Activated T-helper 2 cell treated with anti-CD3 and anti-CD28 coated beads, Interferon-gamma antibody, Interleukin-2, Interleukin-4, amounts not matched to agents 10 μg/mL and 5 μg/mL and 100 μg/mL, durations not matched to agents 14 hours and 24 hours and 36 hours (primary cell): ENCODE measurements around the gene FYN. TPM values are rescaled to one million over a fixed set of nuclear protein-coding genes. Genes with fewer than 3 reads are reported as not detected.

Source experiments
- DNase-seq: peaks from one replicate; pipeline ENCODE4 v3.0.0; 2021; ENCODE audit warnings: low spot score
- H3K27ac Mint-ChIP-seq: one replicate; pipeline ENCODE4 v1.8.0; 2021; ENCODE audit warnings: mixed read lengths
- H3K27me3 Mint-ChIP-seq: one replicate; pipeline ENCODE4 v1.8.0; 2021; ENCODE audit warnings: low read depth, mixed read lengths
- H3K36me3 Mint-ChIP-seq: one replicate; pipeline ENCODE4 v1.8.0; 2021; ENCODE audit warnings: low read depth, mixed read lengths
- H3K4me1 Mint-ChIP-seq: one replicate; pipeline ENCODE4 v1.8.0; 2021; ENCODE audit warnings: low read depth, mixed read lengths
- H3K4me3 Mint-ChIP-seq: one replicate; pipeline ENCODE4 v1.8.0; 2021; ENCODE audit warnings: low read depth, mild to moderate bottlenecking, moderate library complexity, mixed read lengths
- H3K9me3 Mint-ChIP-seq: one replicate; pipeline ENCODE4 v1.8.0; 2021; ENCODE audit warnings: mixed read lengths
- intact Hi-C: fragments of 100-400 bp; cut with micrococcal nuclease; formaldehyde crosslinking; loops from one replicate; pipeline ENCODE4 v1.15.1; 2023
- total RNA-seq: library from RNA; stranded (reverse); gene quantifications from 2 replicates; pipeline ENCODE4 v1.2.3, GENCODE V29; 2022

The FYN gene
- total RNA-seq, 1 donor from 2014 or later = 359 TPM

- H3K27ac Mint-ChIP-seq = no peak overlapping the region
- no peak overlapping the region for H3K4me3 Mint-ChIP-seq
- intact Hi-C loops = no loop called here
- H3K4me1 Mint-ChIP-seq = no peaks in the 10 kb centered on the region
- H3K9me3 Mint-ChIP-seq = peaks cover 9% of the 10 kb centered on the region
- DNase-seq = no peak
- H3K27me3 Mint-ChIP-seq = peaks cover 14% of the 10 kb centered on the region
- no peaks in the 10 kb centered on the region for H3K36me3 Mint-ChIP-seq
These were observed 240.6 kb downstream of the FYN start for GRCh38 chr6:111632468-111633247.

- Mint-ChIP-seq H3K36me3 (no peaks in the 10 kb centered on the region), H3K4me3 (no peak overlapping the region), H3K27ac (no peak overlapping the region), H3K4me1 (no peaks in the 10 kb centered on the region), H3K27me3 (peaks cover 12% of the 10 kb centered on the region), H3K9me3 (peaks cover 9% of the 10 kb centered on the region)
- intact Hi-C loops = no loop called here
- no peak for DNase-seq
These were observed 241.3 kb downstream of the FYN start for GRCh38 chr6:111631903-111632460.

- no peak overlapping the region for H3K27ac Mint-ChIP-seq
These were observed 242.2 kb downstream of the FYN start for GRCh38 chr6:111631018-111631417.

GRCh38 chr6:111628142-111628850 is 245.0 kb downstream of the FYN start:
- no peak overlapping the region for H3K4me3 Mint-ChIP-seq
- DNase-seq = no peak
- H3K36me3 Mint-ChIP-seq = no peaks in the 10 kb centered on the region
- peaks cover 9% of the 10 kb centered on the region for H3K9me3 Mint-ChIP-seq
- intact Hi-C loops = no loop called here
- no peaks in the 10 kb centered on the region for H3K4me1 Mint-ChIP-seq
- peaks cover 10% of the 10 kb centered on the region for H3K27me3 Mint-ChIP-seq
- H3K27ac Mint-ChIP-seq = no peak overlapping the region

More at GRCh38 chr6:111631018-111631417, 242.2 kb downstream of the FYN start:
- Mint-ChIP-seq H3K36me3 (no peaks in the 10 kb centered on the region), H3K4me3 (no peak overlapping the region), H3K9me3 (peaks cover 9% of the 10 kb centered on the region), H3K4me1 (no peaks in the 10 kb centered on the region), H3K27me3 (peaks cover 12% of the 10 kb centered on the region)
- intact Hi-C loops = no loop called here
- no peak for DNase-seq

- Mint-ChIP-seq H3K27me3 (peaks cover 10% of the 10 kb centered on the region), H3K4me3 (no peak overlapping the region), H3K27ac (no peak overlapping the region), H3K4me1 (no peaks in the 10 kb centered on the region), H3K36me3 (no peaks in the 10 kb centered on the region), H3K9me3 (peaks cover 9% of the 10 kb centered on the region)
- no peak for DNase-seq
- intact Hi-C loops = no loop called here
These were observed 246.8 kb downstream of the FYN start for GRCh38 chr6:111626441-111626840.

- Mint-ChIP-seq H3K36me3 (no peaks in the 10 kb centered on the region), H3K9me3 (peaks cover 9% of the 10 kb centered on the region), H3K4me1 (no peaks in the 10 kb centered on the region), H3K4me3 (no peak overlapping the region), H3K27ac (no peak overlapping the region), H3K27me3 (peaks cover 10% of the 10 kb centered on the region)
- no peak for DNase-seq
- intact Hi-C loops = no loop called here
These were observed 247.5 kb downstream of the FYN start for GRCh38 chr6:111625461-111626391.

- no peak overlapping the region for H3K27ac Mint-ChIP-seq
- intact Hi-C loops = no loop called here
- peaks cover 9% of the 10 kb centered on the region for H3K9me3 Mint-ChIP-seq
- no peaks in the 10 kb centered on the region for H3K36me3 Mint-ChIP-seq
- no peak for DNase-seq
- no peaks in the 10 kb centered on the region for H3K4me1 Mint-ChIP-seq
- no peak overlapping the region for H3K4me3 Mint-ChIP-seq
- peaks cover 12% of the 10 kb centered on the region for H3K27me3 Mint-ChIP-seq
These were observed 248.2 kb downstream of the FYN start for GRCh38 chr6:111625099-111625416.

GRCh38 chr6:111624401-111625098 is 248.7 kb downstream of the FYN start:
- intact Hi-C loops = no loop called here
- no peaks in the 10 kb centered on the region for H3K4me1 Mint-ChIP-seq
- peaks cover 12% of the 10 kb centered on the region for H3K27me3 Mint-ChIP-seq
- no peak overlapping the region for H3K4me3 Mint-ChIP-seq
- peaks cover 8% of the 10 kb centered on the region for H3K9me3 Mint-ChIP-seq
- H3K27ac Mint-ChIP-seq = no peak overlapping the region
- no peaks in the 10 kb centered on the region for H3K36me3 Mint-ChIP-seq
- no peak for DNase-seq

GRCh38 chr6:111623046-111623718 is 250.1 kb downstream of the FYN start:
- no peak for DNase-seq
- intact Hi-C loops = no loop called here
- no peak overlapping the region for H3K27ac Mint-ChIP-seq
- no peaks in the 10 kb centered on the region for H3K9me3 Mint-ChIP-seq
- H3K36me3 Mint-ChIP-seq = no peaks in the 10 kb centered on the region
- H3K4me3 Mint-ChIP-seq = no peak overlapping the region
- H3K27me3 Mint-ChIP-seq = peaks cover 14% of the 10 kb centered on the region
- H3K4me1 Mint-ChIP-seq = no peaks in the 10 kb centered on the region

- Mint-ChIP-seq H3K9me3 (no peaks in the 10 kb centered on the region), H3K27ac (no peak overlapping the region), H3K4me3 (no peak overlapping the region), H3K36me3 (no peaks in the 10 kb centered on the region), H3K4me1 (no peaks in the 10 kb centered on the region), H3K27me3 (peaks cover 27% of the 10 kb centered on the region)
- intact Hi-C loops = no loop called here
- DNase-seq = no peak
These were observed 253.1 kb downstream of the FYN start for GRCh38 chr6:111620169-111620568.

- intact Hi-C loops = no loop called here
- Mint-ChIP-seq H3K4me3 (no peak overlapping the region), H3K27me3 (peaks cover 36% of the 10 kb centered on the region), H3K4me1 (peaks cover 7% of the 10 kb centered on the region), H3K36me3 (no peaks in the 10 kb centered on the region), H3K9me3 (no peaks in the 10 kb centered on the region), H3K27ac (no peak overlapping the region)
- DNase-seq = no peak
These were observed 254.8 kb downstream of the FYN start for GRCh38 chr6:111618407-111618806.

GRCh38 chr6:111617149-111617548 is 256.1 kb downstream of the FYN start:
- Mint-ChIP-seq H3K36me3 (no peaks in the 10 kb centered on the region), H3K27ac (no peak overlapping the region), H3K9me3 (peaks cover 4% of the 10 kb centered on the region), H3K27me3 (peaks cover 40% of the 10 kb centered on the region), H3K4me1 (peaks cover 7% of the 10 kb centered on the region), H3K4me3 (no peak overlapping the region)
- intact Hi-C loops = no loop called here
- no peak for DNase-seq
